ENCODE data around the gene DBI. TPM values are rescaled to one million over a fixed set of nuclear protein-coding genes. Genes with fewer than 3 reads are reported as not detected.

Gene DBI
- total RNA-seq (2014; rRNA removed; shearing (Covaris generic); ENCODE audit: low replicate concordance) = 70.9 and 109 TPM in 2 replicates

DNA sequence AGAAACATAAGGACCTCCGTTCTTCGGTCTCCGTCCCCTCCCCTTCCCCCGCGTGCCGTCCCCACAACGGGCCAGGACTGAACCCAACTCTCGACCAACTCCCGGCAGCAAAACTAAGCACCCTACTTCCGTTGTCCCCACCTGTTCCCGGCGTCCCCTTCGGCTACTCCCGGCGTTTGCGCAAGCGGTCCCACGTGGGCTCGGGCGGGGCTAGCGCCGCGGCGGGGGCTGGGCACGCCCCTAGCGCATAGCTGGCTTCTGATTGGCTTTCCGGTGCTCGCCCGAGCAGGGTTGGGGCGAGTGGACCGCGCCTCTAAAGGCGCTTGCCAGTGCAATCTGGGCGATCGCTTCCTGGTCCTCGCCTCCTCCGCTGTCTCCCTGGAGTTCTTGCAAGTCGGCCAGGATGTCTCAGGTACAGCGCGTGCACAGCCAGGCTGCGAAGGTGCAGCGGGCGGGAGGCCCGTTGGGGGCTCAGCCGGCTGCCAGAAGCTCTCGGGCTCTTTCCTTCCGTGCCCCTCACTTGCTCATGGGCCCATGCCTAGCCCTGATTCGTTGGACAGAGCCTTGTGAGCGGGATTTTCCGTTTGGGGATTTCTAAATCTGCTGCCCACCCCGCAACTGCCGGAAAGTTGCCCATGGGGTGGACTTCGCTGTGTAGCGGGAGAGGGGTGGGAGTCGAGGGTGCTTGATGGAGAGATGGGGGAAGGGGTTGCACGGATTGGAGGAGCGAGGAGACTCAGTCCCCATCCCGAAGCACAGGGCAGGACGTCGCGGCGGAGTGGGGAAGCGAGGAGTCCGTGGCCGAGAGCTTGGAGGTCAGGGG is at the start of gene DBI, which contains the start of gene C2orf76:
TSS of gene DBI (plus strand) at position 329 of the 823 bp plus-strand sequence. CDS start at position 404, 75 bp downstream.
TSS of gene C2orf76 (minus strand) at position 186 of the 823 bp plus-strand sequence. CDS start 26,875 bp downstream, outside the sequence.
- peak within 1 kb of the TSS; percentile 90 for H3K4me3 ChIP-seq (ENCODE audit: low read length)
- H3K9ac ChIP-seq (ENCODE audit: low read length) = peak within 1 kb of the TSS; percentile 97
- no peaks in the 10 kb centered on the region for H3K9me3 ChIP-seq (ENCODE audit: low read length)
- peaks cover 33% of the 10 kb centered on the region for H4K20me1 ChIP-seq (ENCODE audit: insufficient read depth, low read depth, low read length)
- H3K79me2 ChIP-seq (ENCODE audit: low read length) = peaks cover 26% of the 10 kb centered on the region
- peak within 1 kb of the TSS; percentile 70 for H3K27ac ChIP-seq (ENCODE audit: low read length)
- H2AFZ ChIP-seq (ENCODE audit: low read length) = peak within 1 kb of the TSS; percentile 93
- peaks cover 21% of the 10 kb centered on the region for H3K4me1 ChIP-seq (ENCODE audit: low read length)
- H3K9me2 ChIP-seq (replicated peaks; ENCODE audit: insufficient read depth, low read length) = no peaks in the 10 kb centered on the region
- peak within 1 kb of the TSS; percentile 94 for H3K4me2 ChIP-seq (ENCODE audit: low read depth, low read length, poor library complexity, severe bottlenecking)
- peak; percentile 99 for DNase-seq
- no peaks in the 10 kb centered on the region for H3K27me3 ChIP-seq (ENCODE audit: low read length)
- peaks cover 33% of the 10 kb centered on the region for H3K36me3 ChIP-seq (ENCODE audit: insufficient read depth, low read length)

DNA sequence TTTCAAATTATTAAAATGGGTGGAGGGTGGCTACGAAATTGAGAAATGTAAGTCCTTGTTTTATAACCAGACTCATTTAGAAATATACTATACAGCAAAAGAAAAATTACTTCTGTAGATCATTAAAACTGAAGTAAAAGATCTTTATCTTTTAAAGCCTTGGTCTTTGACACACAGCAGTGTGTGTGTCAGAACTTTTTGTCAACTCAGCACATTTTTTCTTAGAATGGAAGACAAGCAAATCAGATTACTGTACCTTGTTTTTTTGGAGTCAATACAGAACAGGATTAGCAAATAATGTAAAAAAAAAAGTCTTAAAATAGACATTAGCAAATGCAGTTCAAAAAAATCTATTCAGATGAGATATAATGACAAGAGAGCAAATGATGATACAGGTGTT is 49.2 kb upstream of the DBI start:
- Histone ChIP-seq H2AFZ (ENCODE audit: low read length) (no peak overlapping the region), H3K36me3 (ENCODE audit: insufficient read depth, low read length) (no peaks in the 10 kb centered on the region), H3K27ac (ENCODE audit: low read length) (no peak overlapping the region), H3K9ac (ENCODE audit: low read length) (no peak overlapping the region), H3K4me1 (ENCODE audit: low read length) (no peaks in the 10 kb centered on the region), H3K27me3 (ENCODE audit: low read length) (no peaks in the 10 kb centered on the region), H3K4me2 (ENCODE audit: low read depth, low read length, poor library complexity, severe bottlenecking) (no peak overlapping the region), H4K20me1 (ENCODE audit: insufficient read depth, low read depth, low read length) (0 out of 2 replicates have a peak, but pooled peaks cover 3% of the 10 kb centered on the region), H3K4me3 (ENCODE audit: low read length) (no peak overlapping the region), H3K79me2 (ENCODE audit: low read length) (no peaks in the 10 kb centered on the region), H3K9me2 (replicated peaks; ENCODE audit: insufficient read depth, low read length) (no peaks in the 10 kb centered on the region), H3K9me3 (ENCODE audit: low read length) (no peaks in the 10 kb centered on the region)
- DNase-seq = no peak

DNA sequence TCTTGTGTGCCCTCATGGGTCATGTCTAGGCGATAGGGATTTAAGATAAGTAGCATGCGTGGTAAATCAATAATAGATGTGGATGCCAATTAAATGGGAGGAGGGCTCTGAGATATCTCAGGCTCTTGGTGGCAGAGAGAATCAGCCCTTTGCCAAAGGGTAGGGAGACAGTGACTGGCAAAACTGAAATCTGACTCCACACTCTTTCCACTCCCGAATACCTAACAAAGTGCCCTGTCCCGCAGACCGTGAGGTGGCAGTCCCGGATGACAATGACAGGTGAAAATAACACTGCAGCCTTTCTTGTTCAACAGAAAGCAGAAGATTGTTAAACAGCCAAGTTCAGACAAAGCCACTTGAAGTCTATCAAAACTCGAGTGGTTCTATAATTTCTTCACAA is 47.2 kb upstream of the DBI start:
- H4K20me1 ChIP-seq (ENCODE audit: insufficient read depth, low read depth, low read length) = 0 out of 2 replicates have a peak, but pooled peaks cover 3% of the 10 kb centered on the region
- H3K9ac ChIP-seq (ENCODE audit: low read length) = no peak overlapping the region
- H3K4me3 ChIP-seq (ENCODE audit: low read length) = no peak overlapping the region
- no peaks in the 10 kb centered on the region for H3K79me2 ChIP-seq (ENCODE audit: low read length)
- no peaks in the 10 kb centered on the region for H3K9me3 ChIP-seq (ENCODE audit: low read length)
- no peak overlapping the region for H2AFZ ChIP-seq (ENCODE audit: low read length)
- no peak overlapping the region for H3K27ac ChIP-seq (ENCODE audit: low read length)
- no peaks in the 10 kb centered on the region for H3K36me3 ChIP-seq (ENCODE audit: insufficient read depth, low read length)
- H3K9me2 ChIP-seq (replicated peaks; ENCODE audit: insufficient read depth, low read length) = no peaks in the 10 kb centered on the region
- no peak overlapping the region for H3K4me2 ChIP-seq (ENCODE audit: low read depth, low read length, poor library complexity, severe bottlenecking)
- H3K27me3 ChIP-seq (ENCODE audit: low read length) = no peaks in the 10 kb centered on the region
- no peak for DNase-seq
- no peaks in the 10 kb centered on the region for H3K4me1 ChIP-seq (ENCODE audit: low read length)

DNA sequence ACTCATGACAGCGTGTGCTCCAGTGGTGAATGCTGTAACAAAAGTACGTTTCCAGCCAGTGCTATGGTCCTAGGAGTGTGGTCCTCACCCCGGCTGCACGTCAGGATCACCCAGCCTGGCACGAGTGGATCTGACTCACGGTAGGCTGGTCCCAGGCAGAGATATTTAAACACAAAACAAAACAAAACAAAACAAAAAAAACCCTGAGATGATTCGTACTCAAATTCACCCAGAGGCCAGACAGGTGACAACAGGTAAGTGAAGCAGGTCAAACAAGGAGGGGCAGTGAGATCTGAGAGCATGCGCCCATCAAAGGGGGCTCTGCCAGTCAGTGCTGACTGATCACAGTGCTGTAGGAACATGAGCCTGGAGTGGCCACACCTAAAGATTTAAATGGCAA is 43.3 kb upstream of the DBI start:
- no peak overlapping the region for H3K4me2 ChIP-seq (ENCODE audit: low read depth, low read length, poor library complexity, severe bottlenecking)
- no peak overlapping the region for H2AFZ ChIP-seq (ENCODE audit: low read length)

DNA sequence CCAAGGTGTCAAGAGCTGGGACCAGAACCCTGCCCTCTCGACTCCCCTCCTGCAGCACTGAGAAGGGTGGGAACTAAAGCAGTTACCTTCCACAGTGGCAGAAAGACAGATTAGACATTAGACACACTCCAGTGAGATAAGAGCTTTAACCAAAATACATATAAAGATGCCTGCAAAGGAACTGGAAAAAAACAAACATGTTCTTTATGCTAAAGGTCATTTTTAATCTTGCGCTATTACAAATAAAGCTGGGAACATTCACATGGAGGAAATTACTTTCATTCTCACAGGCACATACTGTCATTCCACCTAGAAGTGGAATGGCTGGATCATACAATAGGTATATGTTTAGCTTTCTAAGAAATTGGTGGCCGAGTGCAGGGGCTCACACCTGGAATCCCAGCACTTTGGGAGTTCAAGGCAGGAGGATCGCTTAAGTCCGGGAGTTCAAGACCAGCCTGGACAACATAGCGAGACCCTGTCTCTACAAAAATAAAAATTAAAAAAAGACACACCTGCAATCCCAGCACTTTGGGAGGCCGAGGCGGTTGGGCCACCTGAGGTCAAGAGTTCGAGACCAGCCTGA is 42.0 kb upstream of the DBI start:
- Histone ChIP-seq H3K27me3 (ENCODE audit: low read length) (no peaks in the 10 kb centered on the region), H3K27ac (ENCODE audit: low read length) (no peak overlapping the region), H3K36me3 (ENCODE audit: insufficient read depth, low read length) (no peaks in the 10 kb centered on the region), H3K9me2 (replicated peaks; ENCODE audit: insufficient read depth, low read length) (no peaks in the 10 kb centered on the region), H2AFZ (ENCODE audit: low read length) (no peak overlapping the region), H3K9ac (ENCODE audit: low read length) (no peak overlapping the region), H3K4me1 (ENCODE audit: low read length) (no peaks in the 10 kb centered on the region), H3K4me3 (ENCODE audit: low read length) (no peak overlapping the region), H3K9me3 (ENCODE audit: low read length) (no peaks in the 10 kb centered on the region), H3K4me2 (ENCODE audit: low read depth, low read length, poor library complexity, severe bottlenecking) (no peak overlapping the region), H3K79me2 (ENCODE audit: low read length) (no peaks in the 10 kb centered on the region), H4K20me1 (ENCODE audit: insufficient read depth, low read depth, low read length) (0 out of 2 replicates have a peak, but pooled peaks cover 3% of the 10 kb centered on the region)
- no peak for DNase-seq

More for the DNA sequence above, 43.3 kb upstream of the DBI start:
- H3K4me1 ChIP-seq (ENCODE audit: low read length) = no peaks in the 10 kb centered on the region
- H3K4me3 ChIP-seq (ENCODE audit: low read length) = no peak overlapping the region
- H3K36me3 ChIP-seq (ENCODE audit: insufficient read depth, low read length) = no peaks in the 10 kb centered on the region
- H3K9ac ChIP-seq (ENCODE audit: low read length) = no peak overlapping the region
- H4K20me1 ChIP-seq (ENCODE audit: insufficient read depth, low read depth, low read length) = 0 out of 2 replicates have a peak, but pooled peaks cover 3% of the 10 kb centered on the region
- H3K9me3 ChIP-seq (ENCODE audit: low read length) = no peaks in the 10 kb centered on the region
- H3K79me2 ChIP-seq (ENCODE audit: low read length) = no peaks in the 10 kb centered on the region
- no peak overlapping the region for H3K27ac ChIP-seq (ENCODE audit: low read length)
- H3K9me2 ChIP-seq (replicated peaks; ENCODE audit: insufficient read depth, low read length) = no peaks in the 10 kb centered on the region
- DNase-seq = no peak
- no peaks in the 10 kb centered on the region for H3K27me3 ChIP-seq (ENCODE audit: low read length)

DNA sequence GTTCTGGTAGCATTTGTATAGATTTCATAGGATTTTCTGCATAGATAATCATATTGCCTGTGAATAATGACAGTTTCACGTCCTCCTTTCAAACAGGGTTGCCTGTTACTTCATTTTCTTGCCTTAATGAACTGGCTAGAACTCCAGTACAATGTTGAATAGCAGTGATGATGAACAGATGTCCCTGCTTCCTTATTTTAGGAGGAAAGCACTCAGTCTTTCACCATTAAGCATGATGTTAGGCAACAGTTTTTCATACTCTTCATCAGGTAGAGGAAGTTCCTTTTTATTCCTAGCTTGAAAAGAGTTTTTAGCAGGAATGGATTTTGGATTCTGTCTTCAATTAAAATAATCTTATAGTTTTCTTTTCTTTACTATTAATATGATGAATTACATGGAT is 39.8 kb upstream of the DBI start:
- H3K9me2 ChIP-seq (replicated peaks; ENCODE audit: insufficient read depth, low read length) = no peaks in the 10 kb centered on the region

DNA sequence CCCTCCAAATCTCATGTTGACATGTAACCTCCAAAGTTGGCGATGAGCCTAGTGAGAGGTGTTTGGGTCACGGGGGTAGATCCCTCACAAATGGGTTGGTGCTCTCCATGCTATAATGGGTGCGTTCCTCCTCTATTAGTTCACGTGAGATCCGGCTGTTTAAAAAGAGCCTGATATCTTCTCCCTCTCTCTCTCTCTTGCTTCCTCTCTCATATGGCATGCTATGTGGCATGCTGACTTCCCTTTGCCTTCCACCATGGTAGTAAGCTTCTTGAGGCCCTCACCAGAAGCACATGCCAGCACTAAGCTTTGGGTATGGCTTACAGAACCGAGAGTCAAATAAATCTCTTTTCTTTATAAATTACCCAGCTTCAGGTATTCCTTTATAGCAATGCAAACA is 39.3 kb upstream of the DBI start:
- no peaks in the 10 kb centered on the region for H3K9me2 ChIP-seq (replicated peaks; ENCODE audit: insufficient read depth, low read length)
- no peaks in the 10 kb centered on the region for H3K4me1 ChIP-seq (ENCODE audit: low read length)
- no peaks in the 10 kb centered on the region for H3K79me2 ChIP-seq (ENCODE audit: low read length)
- H3K9ac ChIP-seq (ENCODE audit: low read length) = no peak overlapping the region
- H3K4me3 ChIP-seq (ENCODE audit: low read length) = no peak overlapping the region
- no peaks in the 10 kb centered on the region for H3K9me3 ChIP-seq (ENCODE audit: low read length)
- H3K4me2 ChIP-seq (ENCODE audit: low read depth, low read length, poor library complexity, severe bottlenecking) = no peak overlapping the region
- no peak for DNase-seq
- no peak overlapping the region for H3K27ac ChIP-seq (ENCODE audit: low read length)
- no peak overlapping the region for H2AFZ ChIP-seq (ENCODE audit: low read length)
- no peaks in the 10 kb centered on the region for H4K20me1 ChIP-seq (ENCODE audit: insufficient read depth, low read depth, low read length)
- H3K27me3 ChIP-seq (ENCODE audit: low read length) = no peaks in the 10 kb centered on the region
- no peaks in the 10 kb centered on the region for H3K36me3 ChIP-seq (ENCODE audit: insufficient read depth, low read length)

More for the DNA sequence above, 39.8 kb upstream of the DBI start:
- Histone ChIP-seq H3K27ac (ENCODE audit: low read length) (no peak overlapping the region), H3K9ac (ENCODE audit: low read length) (no peak overlapping the region), H3K36me3 (ENCODE audit: insufficient read depth, low read length) (no peaks in the 10 kb centered on the region), H3K79me2 (ENCODE audit: low read length) (no peaks in the 10 kb centered on the region), H3K27me3 (ENCODE audit: low read length) (no peaks in the 10 kb centered on the region), H3K4me2 (ENCODE audit: low read depth, low read length, poor library complexity, severe bottlenecking) (no peak overlapping the region), H4K20me1 (ENCODE audit: insufficient read depth, low read depth, low read length) (no peaks in the 10 kb centered on the region), H3K9me3 (ENCODE audit: low read length) (no peaks in the 10 kb centered on the region), H3K4me3 (ENCODE audit: low read length) (no peak overlapping the region), H2AFZ (ENCODE audit: low read length) (no peak overlapping the region), H3K4me1 (ENCODE audit: low read length) (no peaks in the 10 kb centered on the region)
- no peak for DNase-seq

DNA sequence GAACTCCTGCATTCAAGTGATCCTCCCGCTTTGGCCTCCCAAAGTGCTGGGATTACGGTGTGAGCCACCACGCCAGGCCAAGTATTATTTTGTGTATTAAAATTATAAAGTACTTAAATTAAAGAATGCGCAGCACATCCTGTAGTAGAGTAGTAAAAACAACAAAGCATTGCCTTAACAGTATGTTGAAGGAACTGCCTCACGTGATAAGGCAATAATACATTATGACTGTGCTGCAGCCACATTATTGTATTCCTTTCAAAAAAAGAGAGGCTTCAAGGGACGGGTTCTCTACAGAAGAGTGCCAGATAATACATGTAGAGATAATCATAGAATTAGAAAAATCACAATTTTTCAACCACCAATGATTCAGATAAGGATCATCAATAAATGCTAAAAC is 33.8 kb upstream of the DBI start:
- no peaks in the 10 kb centered on the region for H3K79me2 ChIP-seq (ENCODE audit: low read length)
- DNase-seq = no peak
- H2AFZ ChIP-seq (ENCODE audit: low read length) = no peak overlapping the region
- no peaks in the 10 kb centered on the region for H3K9me3 ChIP-seq (ENCODE audit: low read length)
- H4K20me1 ChIP-seq (ENCODE audit: insufficient read depth, low read depth, low read length) = no peaks in the 10 kb centered on the region
- H3K27ac ChIP-seq (ENCODE audit: low read length) = no peak overlapping the region
- H3K4me2 ChIP-seq (ENCODE audit: low read depth, low read length, poor library complexity, severe bottlenecking) = no peak overlapping the region
- no peaks in the 10 kb centered on the region for H3K4me1 ChIP-seq (ENCODE audit: low read length)
- H3K9ac ChIP-seq (ENCODE audit: low read length) = no peak overlapping the region
- H3K4me3 ChIP-seq (ENCODE audit: low read length) = no peak overlapping the region
- no peaks in the 10 kb centered on the region for H3K36me3 ChIP-seq (ENCODE audit: insufficient read depth, low read length)
- no peaks in the 10 kb centered on the region for H3K27me3 ChIP-seq (ENCODE audit: low read length)
- no peaks in the 10 kb centered on the region for H3K9me2 ChIP-seq (replicated peaks; ENCODE audit: insufficient read depth, low read length)

All from Karpas-422 (cell line).